ENCODE results near the gene MAPK7.

DNA sequence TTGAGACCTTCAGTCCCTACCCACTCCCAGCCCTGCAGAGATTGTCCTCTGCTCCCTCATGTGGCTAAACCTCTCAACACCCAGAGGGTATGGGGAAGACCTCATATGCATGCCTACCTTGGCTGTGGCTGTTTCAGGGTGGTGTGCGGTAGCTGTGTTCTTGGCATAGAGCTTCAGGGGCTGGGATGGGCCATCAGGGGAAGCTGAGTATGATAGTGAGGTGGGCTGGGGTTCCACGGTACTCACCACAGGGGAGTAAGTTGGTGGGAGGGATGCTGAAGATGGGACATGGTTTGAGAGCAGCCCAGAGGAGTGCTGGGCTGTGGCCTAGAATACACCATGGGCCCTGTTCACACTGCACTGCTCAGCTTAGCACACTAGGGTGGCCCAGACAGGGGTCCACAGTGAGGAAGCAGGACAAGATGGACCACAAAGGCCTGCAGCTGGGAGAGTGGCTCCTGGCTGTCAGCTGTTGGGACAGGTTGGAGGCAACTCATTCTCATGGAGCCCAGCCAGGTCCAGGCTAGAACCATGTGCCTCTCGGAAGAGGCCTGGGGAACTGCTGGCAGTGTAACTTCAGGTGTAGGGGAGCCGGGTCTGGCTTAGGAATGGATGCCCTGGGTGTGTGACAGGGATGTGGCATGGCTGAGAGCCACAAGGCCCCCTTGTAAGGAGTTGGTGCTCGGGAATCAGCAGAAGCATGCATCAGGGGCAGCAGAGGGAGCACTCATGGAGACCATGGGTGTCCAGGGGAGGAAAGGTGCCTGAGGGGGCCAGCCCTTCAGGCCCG, 5.6 kb downstream of the MAPK7 start:
- TF ChIP-seq, protein P1, sequence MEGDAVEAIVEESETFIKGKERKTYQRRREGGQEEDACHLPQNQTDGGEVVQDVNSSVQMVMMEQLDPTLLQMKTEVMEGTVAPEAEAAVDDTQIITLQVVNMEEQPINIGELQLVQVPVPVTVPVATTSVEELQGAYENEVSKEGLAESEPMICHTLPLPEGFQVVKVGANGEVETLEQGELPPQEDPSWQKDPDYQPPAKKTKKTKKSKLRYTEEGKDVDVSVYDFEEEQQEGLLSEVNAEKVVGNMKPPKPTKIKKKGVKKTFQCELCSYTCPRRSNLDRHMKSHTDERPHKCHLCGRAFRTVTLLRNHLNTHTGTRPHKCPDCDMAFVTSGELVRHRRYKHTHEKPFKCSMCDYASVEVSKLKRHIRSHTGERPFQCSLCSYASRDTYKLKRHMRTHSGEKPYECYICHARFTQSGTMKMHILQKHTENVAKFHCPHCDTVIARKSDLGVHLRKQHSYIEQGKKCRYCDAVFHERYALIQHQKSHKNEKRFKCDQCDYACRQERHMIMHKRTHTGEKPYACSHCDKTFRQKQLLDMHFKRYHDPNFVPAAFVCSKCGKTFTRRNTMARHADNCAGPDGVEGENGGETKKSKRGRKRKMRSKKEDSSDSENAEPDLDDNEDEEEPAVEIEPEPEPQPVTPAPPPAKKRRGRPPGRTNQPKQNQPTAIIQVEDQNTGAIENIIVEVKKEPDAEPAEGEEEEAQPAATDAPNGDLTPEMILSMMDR (conservative IDR thresholded peaks at IDR 0.05 in 1 of 2, IDR thresholded peaks at IDR 0.05 in 1 of 2; ENCODE audit: low read depth in 1 of 2, low read length in 2 of 2), result no peak
- no peak for TF ChIP-seq EZH2 (IDR thresholded peaks at IDR 0.05; ENCODE audit: low read length, missing control alignments)

Measured in fibroblast of lung (primary cell).